MM.1S (cell line): ENCODE data around the gene PUM1.

Source experiments
- DNase-seq: peaks from one replicate; pipeline ENCODE4 v3.0.0-alpha.2; 2015
- H2AFZ ChIP-seq: fragments of 300-600 bp; sonication (generic); 2 replicates; pipeline ENCODE4 v1.6.0; 2016; ENCODE audit warnings: antibody characterized with exemption, low read length
- H3F3A ChIP-seq: fragments of 300-600 bp; sonication (generic); 2 replicates; pipeline ENCODE4 v1.6.1; 2016; ENCODE audit warnings: mild to moderate bottlenecking, antibody characterized with exemption, low read length, moderate library complexity, mixed read lengths; ENCODE audit not compliant: insufficient read depth
- H3K27ac ChIP-seq: fragments of 300-600 bp; sonication (generic); 2 replicates; pipeline ENCODE4 v1.5.1; 2016; ENCODE audit warnings: mild to moderate bottlenecking, low read length
- H3K27me3 ChIP-seq: fragments of 300-600 bp; sonication (generic); replicated peaks from 2 replicates; pipeline ENCODE4 v1.6.0; 2016; ENCODE audit warnings: low read length; ENCODE audit not compliant: insufficient read depth
- H3K36me3 ChIP-seq: fragments of 300-600 bp; sonication (generic); replicated peaks from 2 replicates; pipeline ENCODE4 v1.6.1; 2016; ENCODE audit warnings: mild to moderate bottlenecking, low read length, mixed read lengths; ENCODE audit not compliant: insufficient read depth
- H3K4me1 ChIP-seq: fragments of 300-600 bp; sonication (generic); 2 replicates; pipeline ENCODE4 v1.6.1; 2016; ENCODE audit warnings: low read length, mixed read lengths
- H3K4me2 ChIP-seq: fragments of 300-600 bp; sonication (generic); 2 replicates; pipeline ENCODE4 v1.6.0; 2016; ENCODE audit warnings: low read depth, low read length
- H3K4me3 ChIP-seq: fragments of 300-600 bp; sonication (generic); 2 replicates; pipeline ENCODE4 v1.5.1; 2016; ENCODE audit warnings: low read length, mixed read lengths
- H3K79me2 ChIP-seq: fragments of 300-600 bp; sonication (generic); 2 replicates; pipeline ENCODE4 v1.6.1; 2016; ENCODE audit warnings: mixed run types, low read length, mixed read lengths
- H3K9ac ChIP-seq: fragments of 300-600 bp; sonication (generic); 2 replicates; pipeline ENCODE4 v1.6.1; 2016; ENCODE audit warnings: low read length, mixed read lengths
- H3K9me2 ChIP-seq: fragments of 300-600 bp; sonication (generic); replicated peaks from 2 replicates; pipeline ENCODE4 v1.6.1; 2016; ENCODE audit warnings: mild to moderate bottlenecking, low read length, mixed read lengths; ENCODE audit not compliant: insufficient read depth
- H3K9me3 ChIP-seq: fragments of 300-600 bp; sonication (generic); replicated peaks from 2 replicates; pipeline ENCODE4 v1.6.1; 2016; ENCODE audit warnings: mild to moderate bottlenecking, low read length, mixed read lengths; ENCODE audit not compliant: insufficient read depth
- H4K20me1 ChIP-seq: fragments of 300-600 bp; sonication (generic); 2 replicates; pipeline ENCODE4 v1.6.1; 2016; ENCODE audit warnings: mild to moderate bottlenecking, low read length, moderate library complexity, mixed read lengths; ENCODE audit not compliant: insufficient read depth
- CTCF ChIP-seq: fragments of 300-600 bp; sonication (generic); IDR thresholded peaks from 2 replicates; pipeline ENCODE4 v1.5.1; 2016; ENCODE audit warnings: antibody characterized with exemption, low read length, mixed read lengths
- EZH2 ChIP-seq: fragments of 300-600 bp; sonication (generic); optimal IDR thresholded peaks from 2 replicates; pipeline ENCODE3; 2017; ENCODE audit warnings: low read depth, mild to moderate bottlenecking, antibody characterized with exemption, low read length, mixed read lengths
- EZH2phosphoT487 ChIP-seq: fragments of 300-600 bp; sonication (generic); IDR thresholded peaks from 2 replicates; pipeline ENCODE4 v1.6.1; 2018; ENCODE audit warnings: antibody characterized with exemption, low read length

The PUM1 gene

DNA sequence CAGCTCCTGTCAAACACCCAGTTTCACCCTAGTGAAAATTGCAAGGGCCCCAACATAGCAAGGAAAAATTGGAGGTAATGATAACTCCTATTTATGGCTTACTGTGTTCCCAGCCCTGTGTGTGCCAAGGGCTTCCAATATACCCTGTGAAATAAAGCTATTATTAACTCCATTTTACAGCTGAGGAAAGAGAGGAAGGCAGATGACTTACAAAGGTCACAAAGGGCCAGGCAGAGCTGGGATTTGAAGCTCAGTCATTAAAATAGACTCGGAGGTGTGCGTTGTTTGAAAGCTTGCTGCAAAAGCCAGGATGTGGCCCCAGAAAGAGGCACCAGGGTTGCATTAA, 136.8 kb downstream of the PUM1 start:
- DNase-seq, result no peak
- Histone ChIP-seq H3K9me3 (no peaks in the 10 kb centered on the region), H3K27ac (no peak overlapping the region), H3K4me2 (no peak overlapping the region), H3K79me2 (no peaks in the 10 kb centered on the region), H3K9ac (no peak overlapping the region), H2AFZ (no peak overlapping the region), H3K4me3 (no peak overlapping the region), H3K4me1 (no peaks in the 10 kb centered on the region), H3F3A (peaks cover 19% of the 10 kb centered on the region), H3K27me3 (no peaks in the 10 kb centered on the region), H3K9me2 (no peaks in the 10 kb centered on the region), H3K36me3 (no peaks in the 10 kb centered on the region), H4K20me1 (no peaks in the 10 kb centered on the region)
- TF ChIP-seq EZH2, result no peak
- TF ChIP-seq CTCF, result no peak
- no peak for TF ChIP-seq EZH2phosphoT487

- H3K4me2 ChIP-seq, result no peak overlapping the region
- no peaks in the 10 kb centered on the region for H4K20me1 ChIP-seq
- H3K27me3 ChIP-seq, result no peaks in the 10 kb centered on the region
- no peaks in the 10 kb centered on the region for H3K36me3 ChIP-seq
- TF ChIP-seq EZH2, result no peak
- TF ChIP-seq EZH2phosphoT487, result no peak
- TF ChIP-seq CTCF, result no peak
- no peaks in the 10 kb centered on the region for H3K9me2 ChIP-seq
- no peaks in the 10 kb centered on the region for H3K4me1 ChIP-seq
- H3F3A ChIP-seq, result peaks cover 19% of the 10 kb centered on the region
- H3K9me3 ChIP-seq, result no peaks in the 10 kb centered on the region
- no peak for DNase-seq
- H3K79me2 ChIP-seq, result no peaks in the 10 kb centered on the region
- no peak overlapping the region for H3K9ac ChIP-seq
- no peak overlapping the region for H3K4me3 ChIP-seq
- H3K27ac ChIP-seq, result no peak overlapping the region
- H2AFZ ChIP-seq, result no peak overlapping the region
Measured at GRCh38 chr1:30928171-30928570, 137.3 kb downstream of the PUM1 start.

GRCh38 chr1:30927448-30927847, 138.1 kb downstream of the PUM1 start:
- H3K9me3 ChIP-seq, result no peaks in the 10 kb centered on the region
- H3K79me2 ChIP-seq, result no peaks in the 10 kb centered on the region
- TF ChIP-seq EZH2phosphoT487, result no peak
- no peak for TF ChIP-seq CTCF
- TF ChIP-seq EZH2, result no peak
- H3K36me3 ChIP-seq, result no peaks in the 10 kb centered on the region
- H3K4me3 ChIP-seq, result no peak overlapping the region
- H3K27me3 ChIP-seq, result no peaks in the 10 kb centered on the region
- DNase-seq, result no peak
- no peak overlapping the region for H3K4me2 ChIP-seq
- H3F3A ChIP-seq, result peaks cover 19% of the 10 kb centered on the region
- H3K27ac ChIP-seq, result no peak overlapping the region
- no peak overlapping the region for H2AFZ ChIP-seq
- no peaks in the 10 kb centered on the region for H3K4me1 ChIP-seq
- no peaks in the 10 kb centered on the region for H3K9me2 ChIP-seq
- H4K20me1 ChIP-seq, result no peaks in the 10 kb centered on the region
- no peak overlapping the region for H3K9ac ChIP-seq

DNA sequence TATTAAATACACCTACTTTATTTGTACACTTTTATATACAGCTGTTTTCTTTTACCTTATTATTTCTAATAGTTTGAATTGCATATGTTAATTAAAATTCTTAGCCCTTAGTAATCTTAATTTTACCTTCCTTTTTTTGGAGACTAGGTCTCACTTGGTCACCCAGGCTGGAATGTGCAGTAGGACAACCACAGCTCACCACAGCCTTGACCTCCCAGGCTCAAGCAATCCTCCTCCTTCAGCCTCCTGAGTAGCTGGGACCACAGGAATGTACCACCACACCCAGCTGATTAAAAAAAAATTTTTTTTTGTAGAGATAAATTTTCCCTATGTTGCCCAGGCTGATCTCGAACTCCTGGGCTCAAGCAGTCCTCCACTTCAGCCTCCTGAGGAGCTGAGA, 141.9 kb downstream of the PUM1 start:
- Histone ChIP-seq H3F3A (no peaks in the 10 kb centered on the region; the same call in 1 of the 2 replicates), H3K9me2 (no peaks in the 10 kb centered on the region)
- no peak for DNase-seq

More for the DNA sequence above, 141.9 kb downstream of the PUM1 start:
- Histone ChIP-seq H2AFZ (no peak overlapping the region), H3K9ac (no peak overlapping the region), H3K4me2 (no peak overlapping the region), H4K20me1 (no peaks in the 10 kb centered on the region), H3K4me3 (no peak overlapping the region), H3K79me2 (no peaks in the 10 kb centered on the region), H3K4me1 (no peaks in the 10 kb centered on the region; the same call in 1 of the 2 replicates), H3K9me3 (no peaks in the 10 kb centered on the region), H3K27ac (no peak overlapping the region), H3K36me3 (no peaks in the 10 kb centered on the region), H3K27me3 (no peaks in the 10 kb centered on the region)
- no peak for TF ChIP-seq EZH2
- no peak for TF ChIP-seq CTCF
- TF ChIP-seq EZH2phosphoT487, result no peak
